Measurements from ENCODE around the gene CCSER2.
A peak's percentile ranks its signal among the peaks of the same experiment; 100 is the strongest.
"Not testable (repeated sequence)": the region's sequence is repeated elsewhere in the genome, so short reads cannot be mapped to it uniquely, and the experiment has no call there.

CCSER2 gene

GRCh38 chr10:84328418-84329195 lies at the start of gene CCSER2:
TSS of gene CCSER2 (plus strand) at chr10:84328589. CDS start at chr10:84371053, 42,464 bp downstream.
- peak; percentile 71 for DNase-seq

- DNase-seq: not testable (repeated sequence)
Measured at GRCh38 chr10:84279876-84280475, 48.4 kb upstream of the CCSER2 start.

GRCh38 chr10:84286695-84287094 lies 41.7 kb upstream of the CCSER2 start:
- no peak for DNase-seq

- no peak for DNase-seq
Measured at GRCh38 chr10:84288151-84288550, 40.2 kb upstream of the CCSER2 start.

GRCh38 chr10:84289521-84290200 lies 38.7 kb upstream of the CCSER2 start:
- no peak for DNase-seq

- peak; percentile 70 for DNase-seq
Measured at GRCh38 chr10:84290235-84290634, 38.2 kb upstream of the CCSER2 start.

- DNase-seq: peak; percentile 38
Measured at GRCh38 chr10:84291384-84291783, 37.0 kb upstream of the CCSER2 start.

- no peak for DNase-seq
Measured at GRCh38 chr10:84292502-84292901, 35.9 kb upstream of the CCSER2 start.

- DNase-seq: no peak
Measured at GRCh38 chr10:84293171-84293570, 35.2 kb upstream of the CCSER2 start.

- DNase-seq: peak; percentile 50
Measured at GRCh38 chr10:84293574-84294016, 34.8 kb upstream of the CCSER2 start.

- no peak for DNase-seq
Measured at GRCh38 chr10:84294766-84295447, 33.5 kb upstream of the CCSER2 start.

GRCh38 chr10:84296091-84296981 lies 32.1 kb upstream of the CCSER2 start:
- no peak for DNase-seq

- no peak for DNase-seq
Measured at GRCh38 chr10:84298057-84298456, 30.3 kb upstream of the CCSER2 start.

- DNase-seq: no peak
Measured at GRCh38 chr10:84302223-84302622, 26.2 kb upstream of the CCSER2 start.

GRCh38 chr10:84306751-84307384 lies 21.5 kb upstream of the CCSER2 start:
- DNase-seq: no peak

GRCh38 chr10:84308021-84308420 lies 20.4 kb upstream of the CCSER2 start:
- DNase-seq: no peak

GRCh38 chr10:84308481-84309304 lies 19.7 kb upstream of the CCSER2 start:
- DNase-seq: peak; percentile 35

GRCh38 chr10:84310470-84310869 lies 17.9 kb upstream of the CCSER2 start:
- peak; percentile 71 for DNase-seq

GRCh38 chr10:84311576-84311975 lies 16.8 kb upstream of the CCSER2 start:
- no peak for DNase-seq

- DNase-seq: no peak
Measured at GRCh38 chr10:84312816-84313215, 15.6 kb upstream of the CCSER2 start.

GRCh38 chr10:84314275-84314674 lies 14.1 kb upstream of the CCSER2 start:
- no peak for DNase-seq
